MV-4-11 (cell line): ENCODE results near the gene NHSL2.
A peak's percentile ranks its signal among the peaks of the same experiment; 100 is the strongest.

ENCODE experiments used
- DNase-seq: peaks from one replicate; lab custom pipeline; 2025; lab: John Stamatoyannopoulos, UW

Gene NHSL2

DNA sequence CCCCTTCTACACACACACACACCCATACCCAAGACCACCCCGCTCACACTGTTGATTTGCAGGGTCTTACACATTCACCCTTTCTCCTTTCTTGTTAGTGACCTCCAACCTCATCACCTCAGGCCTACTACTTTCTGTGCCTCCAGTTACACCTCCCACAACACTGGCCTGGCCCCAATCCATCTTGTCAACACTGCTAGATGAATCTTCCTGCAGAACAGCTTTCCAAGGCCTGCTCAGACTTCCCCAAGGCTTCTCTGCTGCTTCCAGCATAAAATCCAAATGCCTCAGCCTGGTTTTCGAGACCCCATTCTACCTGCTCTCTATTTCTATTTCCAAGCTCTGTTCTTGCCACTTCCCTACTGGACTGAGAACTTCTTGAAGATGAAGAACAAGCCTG lies 79.9 kb downstream of the NHSL2 start:
- DNase-seq, result no peak

DNA sequence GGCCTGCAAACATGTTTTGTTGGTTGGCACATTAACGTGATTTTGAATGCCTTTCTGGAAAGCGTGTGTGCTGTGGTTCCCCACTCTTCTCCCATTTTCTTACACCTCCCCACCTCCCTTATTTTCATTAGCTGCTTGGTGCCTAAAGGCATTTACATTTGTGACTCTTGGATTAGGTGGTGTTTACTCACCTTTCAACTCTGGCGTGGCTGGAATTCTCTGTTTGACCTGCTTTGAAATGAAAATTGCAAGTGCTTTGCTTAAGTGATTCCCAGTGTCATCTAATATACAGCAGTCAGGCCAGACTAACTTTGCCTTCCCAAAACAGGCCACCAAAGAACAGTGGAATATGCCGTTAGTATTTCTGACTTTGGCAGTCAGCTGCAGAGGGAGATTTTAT lies 80.5 kb downstream of the NHSL2 start:
- DNase-seq, result no peak

DNA sequence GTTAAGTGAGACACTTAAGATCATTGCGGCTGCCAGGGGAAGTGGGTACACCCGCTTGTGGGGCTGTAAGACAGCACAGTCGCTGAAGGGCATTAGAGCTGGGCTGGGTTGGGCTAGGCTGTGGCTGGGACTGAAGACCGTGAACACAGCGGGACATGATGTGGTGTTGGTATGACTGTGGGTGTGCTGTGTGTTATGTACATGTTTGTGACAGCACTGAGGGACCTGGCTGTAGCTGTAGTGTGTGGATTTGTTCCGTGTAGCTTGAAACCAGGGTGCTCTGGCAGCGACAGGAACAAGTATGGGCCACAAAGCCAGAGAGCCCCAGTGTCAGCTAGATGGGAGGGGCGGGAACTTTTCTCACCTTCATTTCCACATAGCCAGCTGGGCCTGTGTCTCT lies 82.1 kb downstream of the NHSL2 start:
- DNase-seq, result peak; percentile 32

DNA sequence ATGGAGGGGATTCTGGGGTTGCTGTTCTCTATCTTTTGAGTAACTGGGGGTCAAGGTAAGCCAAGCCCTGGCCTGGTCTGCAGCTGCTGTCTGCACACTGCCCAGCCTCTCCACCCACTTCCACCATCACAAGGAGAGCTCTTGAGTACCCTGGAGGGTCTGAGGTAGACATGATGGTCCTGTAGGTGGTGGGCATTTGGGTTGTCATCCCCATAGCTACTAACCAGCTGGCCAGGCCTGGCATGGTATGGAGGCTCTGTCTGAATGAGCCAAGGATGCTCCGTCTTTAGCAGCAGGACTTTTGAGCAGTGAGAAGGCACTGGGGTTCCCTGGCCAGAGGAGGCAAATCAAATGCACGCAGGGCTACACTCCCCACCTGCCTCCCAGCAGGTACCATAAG lies 82.7 kb downstream of the NHSL2 start:
- DNase-seq, result no peak

DNA sequence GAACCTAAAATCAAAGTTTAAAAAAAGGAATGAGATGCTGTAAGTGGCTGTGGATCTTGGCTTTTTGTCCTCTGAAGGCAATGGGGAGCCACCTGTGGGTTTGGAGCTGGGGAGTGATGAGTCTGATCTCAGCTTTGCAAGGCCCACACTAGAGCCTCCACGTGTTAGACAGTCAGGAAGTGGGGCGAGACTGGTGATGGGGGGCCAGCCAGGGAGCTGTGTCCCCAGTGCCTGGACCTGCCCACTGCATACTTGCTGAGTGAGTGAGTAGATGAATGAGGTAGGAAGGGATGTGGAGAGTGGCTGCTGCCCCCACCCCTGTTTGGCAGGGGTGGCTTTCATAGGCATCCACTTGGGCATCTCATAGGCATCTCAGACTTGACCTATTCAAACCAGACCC lies 84.0 kb downstream of the NHSL2 start:
- no peak for DNase-seq

DNA sequence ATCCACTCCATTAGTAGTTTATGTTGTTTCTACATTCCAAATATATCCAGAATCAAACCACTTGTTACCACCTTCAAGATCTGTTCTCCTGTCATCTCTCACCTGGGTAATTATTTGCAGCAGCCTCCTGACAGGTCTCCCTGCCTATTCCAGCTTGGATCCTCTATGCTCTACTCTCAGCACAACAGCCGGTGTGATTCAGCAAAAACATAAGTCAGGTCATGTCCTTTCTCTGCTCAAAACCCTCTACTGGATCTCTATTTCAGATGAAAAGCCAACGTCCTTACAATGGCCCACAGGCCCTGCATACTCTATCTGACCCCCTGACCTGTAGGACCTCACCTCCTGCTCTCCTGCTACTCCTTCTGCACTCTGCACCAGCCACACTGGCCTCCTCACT lies 84.5 kb downstream of the NHSL2 start:
- DNase-seq, result no peak

DNA sequence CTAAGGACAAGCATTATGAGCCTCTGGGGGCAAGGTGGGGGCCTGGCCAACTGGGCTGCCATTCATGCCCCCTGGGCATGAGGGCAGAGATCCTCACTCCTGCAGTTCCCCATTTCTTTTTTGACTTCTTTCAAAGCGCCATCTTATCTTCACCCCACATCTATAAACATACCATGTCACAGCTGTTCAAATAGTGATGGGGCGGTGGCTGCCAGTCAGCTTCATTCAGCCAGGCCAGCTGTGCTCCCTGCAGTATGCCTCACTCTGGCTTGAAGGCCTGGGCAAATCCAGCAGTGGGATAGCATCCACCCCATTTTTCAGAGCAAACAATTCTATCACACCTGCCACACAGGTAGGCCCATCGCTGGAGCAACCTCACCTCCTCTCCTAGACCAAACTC lies 85.5 kb downstream of the NHSL2 start:
- no peak for DNase-seq

DNA sequence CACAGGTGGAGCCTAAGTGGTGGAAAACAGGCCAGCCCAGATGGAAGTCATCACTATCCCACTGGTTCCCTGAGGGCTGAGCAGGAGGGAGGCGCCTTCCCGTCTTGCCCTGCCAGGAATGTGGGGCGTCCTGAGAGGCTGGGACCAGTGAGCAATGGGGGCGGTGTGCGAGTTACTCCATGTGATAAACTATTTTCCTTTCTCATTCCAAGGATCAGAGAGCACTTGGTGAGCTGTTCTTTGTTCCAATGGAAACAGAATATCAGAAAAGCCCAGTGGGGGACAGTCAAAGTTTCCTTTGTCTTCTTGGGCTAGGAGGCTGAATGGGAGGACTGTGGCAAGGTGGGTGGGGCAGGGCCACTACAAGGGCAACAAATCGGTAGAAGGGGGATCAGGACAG lies 86.2 kb downstream of the NHSL2 start:
- DNase-seq, result no peak

DNA sequence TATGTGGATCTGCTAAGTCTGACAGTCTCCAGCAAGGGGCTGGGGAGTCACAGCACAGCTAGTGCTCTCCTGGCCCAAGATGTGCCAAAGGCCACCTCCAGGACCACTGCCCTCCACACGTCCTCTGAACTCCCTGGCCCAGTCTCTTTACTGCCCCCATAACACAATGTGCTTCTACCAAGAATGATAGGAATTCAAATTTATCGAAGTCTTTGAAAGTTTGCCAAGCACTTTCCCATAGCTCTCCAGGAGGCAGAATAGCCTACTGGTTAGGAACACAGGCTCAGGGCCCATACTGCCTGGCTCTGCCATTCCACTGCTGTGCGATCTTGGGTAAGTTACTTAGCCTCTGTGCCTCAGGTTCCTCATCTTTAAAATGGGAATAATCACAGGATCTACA lies 86.7 kb downstream of the NHSL2 start:
- DNase-seq, result no peak

DNA sequence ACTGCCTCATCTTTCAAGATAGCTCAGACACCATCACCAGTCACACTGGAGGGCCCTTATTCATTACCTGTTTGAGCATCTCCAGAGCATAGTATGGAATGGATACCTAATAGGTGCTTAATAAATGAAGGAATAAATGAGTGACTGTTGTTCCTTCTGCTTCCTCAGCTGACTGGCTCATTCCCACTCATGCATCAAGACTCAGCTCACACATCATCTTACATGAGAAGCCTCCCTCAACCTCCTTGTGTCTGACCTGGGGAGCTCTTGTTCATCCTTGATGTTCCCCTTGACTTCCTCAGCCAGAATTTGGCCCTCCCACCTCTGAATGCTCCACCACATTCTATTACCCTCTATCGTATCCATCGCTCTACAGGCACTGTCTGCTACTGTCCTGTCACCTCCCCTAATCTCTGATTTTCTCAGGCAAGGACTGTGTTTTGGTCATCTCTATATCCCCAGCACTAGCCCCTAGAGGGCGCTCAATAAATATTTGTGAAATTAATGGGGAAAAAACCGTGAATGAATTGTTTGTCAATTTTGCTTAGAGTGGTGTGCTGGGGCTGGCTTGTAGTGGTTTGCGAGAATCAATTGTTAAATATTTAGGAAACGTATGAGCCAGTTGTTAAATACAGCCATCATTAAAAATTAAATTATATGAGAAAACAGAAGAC lies 88.3 kb downstream of the NHSL2 start:
- DNase-seq, result peak; percentile 0

DNA sequence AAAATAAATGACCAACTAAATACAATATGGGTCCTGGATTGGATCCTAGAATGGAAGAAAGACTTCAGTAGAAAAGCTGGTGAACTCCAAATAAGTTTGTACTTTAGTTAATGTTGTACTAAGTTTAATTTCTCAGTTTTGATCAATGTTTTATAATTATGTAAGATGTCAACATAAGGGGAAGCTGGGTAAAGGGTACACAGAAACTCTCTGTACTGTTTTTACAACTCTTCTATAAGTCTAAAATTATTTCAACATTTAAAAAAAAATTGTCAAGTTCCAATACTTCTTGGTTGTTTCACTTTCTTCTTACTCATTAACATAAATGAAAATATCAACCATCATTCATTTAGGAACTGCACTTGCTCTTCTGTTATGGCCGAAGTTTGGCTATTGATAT lies 88.9 kb downstream of the NHSL2 start:
- no peak for DNase-seq

DNA sequence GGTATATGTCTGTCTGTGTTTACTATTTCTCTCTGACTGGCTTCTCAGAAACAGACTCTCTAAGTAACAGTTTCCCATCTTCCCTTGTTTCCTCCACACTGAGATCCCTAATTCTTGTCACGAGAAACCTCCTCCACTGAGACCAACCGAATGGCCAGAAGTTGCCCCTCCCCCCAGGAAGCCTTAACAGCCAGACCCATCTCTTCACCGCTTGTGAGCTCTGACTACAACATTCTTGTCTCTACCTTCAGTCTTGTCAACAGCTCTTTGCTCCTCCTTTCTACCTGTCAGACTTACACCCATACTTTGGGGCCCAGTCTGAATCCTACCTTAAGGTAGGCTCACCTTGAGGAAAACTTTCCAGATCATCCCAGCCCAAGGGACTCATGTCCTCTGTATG lies 90.8 kb downstream of the NHSL2 start:
- no peak for DNase-seq

DNA sequence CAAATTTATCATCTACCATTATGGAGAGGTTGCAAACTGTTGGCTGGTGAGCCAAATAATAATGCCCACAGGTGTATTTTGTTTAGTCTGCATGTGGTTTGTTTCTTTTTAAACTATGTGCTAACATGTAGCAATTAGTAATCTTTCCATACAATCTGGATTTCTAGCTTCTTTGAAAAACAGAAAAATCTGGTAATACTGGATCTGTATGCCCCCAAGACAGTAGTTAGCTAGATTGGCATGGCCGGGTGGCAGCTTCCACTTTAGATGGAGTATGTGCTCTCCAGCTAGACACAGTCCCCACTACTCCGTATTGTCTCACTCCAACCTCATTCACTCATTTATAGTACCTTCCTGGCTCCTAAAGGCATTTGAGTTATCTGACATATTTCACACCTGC lies 91.3 kb downstream of the NHSL2 start:
- no peak for DNase-seq

DNA sequence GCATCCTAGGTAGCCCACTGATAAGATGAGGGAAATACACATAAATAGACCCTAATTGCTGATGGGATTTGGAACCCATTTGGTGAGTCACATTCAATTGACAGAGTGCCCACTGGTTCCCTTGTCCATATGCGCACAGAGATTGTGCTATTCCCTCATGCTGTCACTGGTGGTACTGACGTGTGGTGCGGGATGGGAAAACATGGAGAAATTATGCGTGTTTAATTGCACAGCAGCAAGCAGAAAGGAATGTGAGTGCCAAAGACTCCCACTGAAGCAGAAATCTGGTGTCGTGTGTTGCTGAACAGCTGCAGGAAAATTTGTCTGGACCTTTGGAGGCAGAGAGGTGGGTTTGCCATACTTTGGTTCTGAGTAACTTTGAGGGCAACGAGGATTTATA lies 92.2 kb downstream of the NHSL2 start:
- no peak for DNase-seq

DNA sequence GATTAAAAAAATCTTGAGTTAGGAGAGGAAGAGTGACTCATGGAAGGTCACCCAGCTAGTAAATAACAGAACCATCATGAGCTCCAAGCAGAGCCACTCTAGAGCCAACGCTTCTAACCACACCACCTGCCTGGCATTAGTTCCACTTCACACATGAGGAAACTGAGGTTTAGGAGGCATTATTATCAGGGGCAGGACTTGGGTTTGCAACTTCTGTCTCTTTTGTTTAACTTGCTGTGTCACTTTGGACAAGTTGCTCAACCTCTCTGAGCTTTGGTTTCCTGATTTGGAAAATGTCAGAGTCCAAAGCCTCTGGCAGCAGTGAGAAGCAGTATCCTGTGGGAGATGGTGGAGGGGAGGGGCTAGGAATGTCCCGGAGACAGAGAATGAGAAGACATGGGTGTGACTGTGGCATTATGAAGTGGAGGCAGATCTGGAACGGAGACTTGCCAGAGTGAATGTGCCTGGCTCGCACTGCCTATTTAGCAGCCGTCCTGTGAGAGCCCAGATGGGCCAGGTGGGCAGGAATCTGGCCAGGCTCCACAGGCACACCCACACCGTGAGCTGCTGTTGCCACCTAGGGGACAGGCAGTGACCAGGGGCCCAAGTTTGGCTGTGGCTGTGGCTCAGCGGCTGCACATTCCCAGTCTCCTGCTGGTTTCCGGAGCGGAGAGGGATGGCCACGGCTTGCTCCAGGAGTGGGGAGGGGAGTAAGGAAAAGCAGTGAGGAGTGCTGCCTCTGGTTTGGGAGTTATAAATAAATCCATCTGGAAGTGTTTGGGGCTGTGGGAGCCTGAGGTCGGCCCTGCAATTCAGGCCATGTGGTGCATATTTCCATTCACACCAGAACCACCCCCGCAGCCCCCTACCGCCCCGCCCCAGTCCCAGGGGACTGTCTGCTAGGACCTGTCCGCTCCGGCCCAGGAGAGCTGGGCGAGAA lies 93.4 kb downstream of the NHSL2 start:
- peak; percentile 77 for DNase-seq

DNA sequence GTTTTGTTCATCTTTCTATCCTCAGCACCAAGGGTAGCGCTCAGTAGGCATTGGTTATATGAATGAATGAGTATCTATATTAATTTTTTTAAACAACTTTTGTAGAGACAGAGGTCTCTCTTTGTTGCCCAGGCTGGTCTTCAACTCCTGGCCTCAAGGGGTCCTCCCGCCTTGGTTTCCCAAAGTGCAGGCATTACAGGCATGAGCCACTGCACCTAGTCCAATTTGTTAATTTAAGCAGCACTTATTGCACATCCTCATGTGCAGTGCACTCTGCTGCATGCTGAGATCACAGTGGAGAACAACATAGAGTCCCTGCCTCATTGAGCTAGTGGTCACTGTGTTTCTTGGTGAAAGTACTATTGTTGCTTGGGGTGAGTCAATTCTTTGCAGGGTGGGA lies 94.4 kb downstream of the NHSL2 start:
- DNase-seq, result no peak

DNA sequence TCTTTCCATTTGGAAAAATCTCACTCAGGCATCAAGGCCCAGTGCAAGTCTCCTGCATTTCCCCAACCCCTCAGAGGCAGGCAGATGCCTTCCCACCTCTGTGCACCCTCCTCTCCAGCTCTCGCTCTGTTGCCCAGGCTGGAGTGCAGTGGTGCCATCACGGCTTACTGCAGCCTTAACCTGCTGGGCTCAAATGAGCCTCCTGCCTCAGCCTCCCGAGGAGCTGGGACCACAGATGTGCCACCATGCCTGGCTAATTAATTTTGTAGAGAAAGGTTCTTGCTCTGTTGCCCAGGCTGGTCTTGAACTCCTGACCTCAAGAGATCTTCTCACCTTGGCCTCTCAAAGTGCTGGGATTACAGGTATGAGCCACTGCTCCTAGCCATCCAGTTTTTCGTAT lies 95.8 kb downstream of the NHSL2 start:
- DNase-seq, result no peak

DNA sequence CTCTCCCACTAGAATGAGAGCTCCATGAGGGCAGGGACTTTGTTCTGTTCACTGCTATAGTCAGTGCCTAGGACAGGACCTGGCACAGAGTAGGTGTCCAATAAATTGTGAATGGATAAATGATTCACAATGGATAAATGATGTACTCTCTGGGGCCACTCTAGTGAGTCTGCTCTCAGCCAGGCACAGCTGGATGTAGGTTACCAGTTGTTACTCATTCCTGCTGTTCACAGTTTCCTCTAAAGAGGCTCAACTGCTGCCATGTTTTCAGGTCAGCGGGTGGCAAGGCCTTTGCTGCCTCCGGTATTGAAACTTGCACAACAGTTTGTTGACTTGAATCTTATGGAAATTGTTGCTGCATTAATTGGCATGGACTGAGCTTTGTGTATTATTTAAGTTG lies 99.1 kb downstream of the NHSL2 start:
- no peak for DNase-seq

DNA sequence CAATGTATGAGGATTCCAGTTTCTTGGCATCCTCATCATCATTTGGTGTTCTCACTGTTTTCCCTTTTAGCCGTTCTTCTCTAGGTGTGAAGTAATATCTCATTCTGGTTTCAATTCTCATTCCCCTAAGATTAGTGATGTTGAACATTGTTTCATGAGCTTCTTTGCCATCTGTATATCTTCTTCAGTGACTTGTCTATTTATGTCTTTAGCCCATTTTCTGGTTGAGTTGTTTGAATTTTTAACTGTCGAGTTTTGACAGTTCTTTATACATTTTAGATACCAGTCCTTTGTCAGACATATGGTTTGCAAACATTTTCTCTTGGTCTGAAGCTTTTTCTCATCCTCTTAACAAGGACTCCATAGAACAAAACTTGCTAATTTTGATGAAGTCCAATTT lies 101.1 kb downstream of the NHSL2 start:
- DNase-seq, result no peak

DNA sequence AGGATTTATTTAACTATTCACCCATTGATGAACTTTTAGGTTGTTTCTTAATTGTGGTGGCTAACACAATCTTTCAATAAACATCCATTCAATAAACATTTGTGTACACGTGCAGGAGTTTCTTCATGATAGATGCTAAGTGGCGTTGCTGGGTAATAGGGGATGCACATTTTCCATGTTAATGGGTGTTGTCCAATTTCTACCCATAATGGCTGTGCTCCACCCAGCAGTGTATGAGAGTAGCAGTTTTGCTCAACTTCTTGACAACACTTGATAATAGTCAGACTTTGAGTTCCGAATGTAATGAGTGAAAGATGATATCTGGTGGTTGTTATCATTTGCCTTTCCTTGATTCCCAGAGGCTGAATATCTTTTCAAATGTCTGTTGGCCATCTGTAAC lies 104.7 kb downstream of the NHSL2 start:
- DNase-seq, result no peak

DNA sequence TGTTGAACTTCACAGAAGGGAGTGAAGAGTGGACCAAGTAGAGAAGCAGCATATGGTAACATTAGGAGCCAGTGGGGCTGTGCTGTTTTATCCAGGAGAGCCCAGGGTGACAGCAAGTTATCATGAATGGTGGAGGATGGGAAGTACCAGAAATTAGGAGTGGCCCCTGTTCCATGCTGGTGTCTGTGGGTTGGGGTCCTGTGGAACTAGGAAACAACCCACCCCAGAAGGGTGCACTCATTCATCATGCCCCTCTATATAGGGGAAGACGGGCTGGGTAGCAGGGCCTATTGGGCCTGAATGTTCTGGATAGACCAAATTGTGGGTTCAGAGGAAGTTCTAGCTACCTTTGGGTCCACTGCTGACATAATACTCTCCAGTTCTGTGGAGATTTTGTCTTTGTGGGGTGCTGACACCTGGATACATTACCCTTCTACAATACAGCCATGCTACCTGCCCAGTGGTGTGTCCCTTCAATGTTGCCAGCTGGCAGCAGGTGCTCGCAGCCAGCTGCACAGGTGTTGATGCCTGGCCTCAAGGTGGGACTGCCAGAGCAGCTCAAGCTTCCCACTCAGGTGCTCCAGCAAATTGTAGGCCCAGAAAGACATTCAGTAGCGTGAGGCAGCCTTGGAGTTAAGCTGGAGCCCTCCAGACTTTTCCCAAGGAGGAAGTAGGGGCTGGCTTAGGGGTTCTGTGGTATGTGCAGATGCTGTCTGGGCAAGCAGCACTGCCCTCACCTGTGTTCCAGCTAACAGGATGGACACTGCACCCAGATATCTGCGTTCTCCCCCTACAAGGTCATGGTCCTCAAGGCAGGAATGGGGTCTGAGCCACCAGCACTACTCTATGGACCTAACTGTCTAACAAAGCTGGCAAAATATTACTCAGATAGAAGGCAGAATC lies 106.5 kb downstream of the NHSL2 start:
- DNase-seq, result no peak

DNA sequence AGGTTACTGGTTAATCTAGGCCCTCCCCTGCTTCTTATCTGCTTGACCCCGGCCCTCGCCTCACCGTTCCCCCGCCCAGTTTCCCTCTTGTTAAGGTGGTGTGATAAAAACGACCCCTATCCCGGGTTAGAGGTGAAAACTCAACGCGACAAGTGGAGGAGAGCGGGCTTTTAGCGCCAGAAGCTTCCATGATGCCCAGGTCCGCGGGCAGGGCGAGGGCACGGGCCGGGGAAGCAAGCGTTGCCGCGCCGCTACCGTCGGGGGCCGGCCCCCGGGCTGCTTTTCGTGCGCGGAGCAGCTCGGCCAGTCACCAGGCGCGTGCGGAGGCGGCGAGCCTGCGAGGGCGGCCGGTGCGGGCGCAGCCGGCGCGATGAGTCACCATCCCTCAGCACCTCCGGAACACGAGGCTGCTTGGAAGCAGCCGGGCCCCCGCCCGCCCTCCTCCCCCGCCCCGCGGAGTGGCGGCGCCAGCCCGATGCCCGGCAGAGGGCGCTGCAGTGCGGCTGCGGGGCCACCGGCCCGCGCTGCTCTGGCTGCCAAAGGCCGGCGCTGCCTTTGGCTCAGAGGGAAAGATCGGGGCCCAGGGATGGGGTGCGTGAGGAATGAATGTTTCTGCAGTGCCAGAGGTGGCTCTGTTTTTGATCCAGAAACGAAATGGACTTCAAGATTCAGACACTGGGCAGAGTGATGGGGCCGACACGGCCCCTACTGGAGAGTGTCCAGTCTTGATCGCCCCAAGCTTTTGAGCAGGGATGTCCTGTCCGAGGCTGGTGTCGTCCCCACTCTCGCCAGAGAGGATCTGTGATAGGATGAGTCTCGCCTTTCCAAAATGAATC lies 107.8 kb downstream of the NHSL2 start:
- DNase-seq, result peak; percentile 68
